SK-N-SH treated with all-trans-retinoic acid at 6 μM for 48 hours (cell line): Measurements from ENCODE around the gene FUZ.

Experiments used
- ATAC-seq: fragments of 200-7000 bp; cut with Tn5 transposase; 3 replicates; pipeline ENCODE4 v1.9.1; 2020; ENCODE audit warnings: mild to moderate bottlenecking, moderate library complexity
- BACH2 ChIP-seq: fragments of 250-450 bp; sonication (Bioruptor Pico); IDR thresholded peaks from 2 replicates; pipeline ENCODE4 v1.9.0; 2021; ENCODE audit warnings: mild to moderate bottlenecking, borderline replicate concordance
- CREB5 ChIP-seq: fragments of 250-450 bp; sonication (Bioruptor Pico); IDR thresholded peaks from 2 replicates; pipeline ENCODE4 v1.5.1; 2020; ENCODE audit warnings: low read depth, mild to moderate bottlenecking, moderate library complexity
- CSDC2 ChIP-seq: fragments of 250-450 bp; sonication (Bioruptor Pico); IDR thresholded peaks from 2 replicates; pipeline ENCODE4 v1.5.0; 2020; ENCODE audit warnings: mild to moderate bottlenecking, moderate library complexity
- ESRRG ChIP-seq: fragments of 250-450 bp; sonication (Bioruptor Pico); IDR thresholded peaks from 2 replicates; pipeline ENCODE4 v1.6.1; 2021; ENCODE audit warnings: mild to moderate bottlenecking
- GLIS3 ChIP-seq: fragments of 250-450 bp; sonication (Bioruptor Pico); IDR thresholded peaks from 2 replicates; pipeline ENCODE4 v1.5.0; 2020; ENCODE audit warnings: mild to moderate bottlenecking, moderate library complexity
- ISL1 ChIP-seq: fragments of 250-450 bp; sonication (Bioruptor Pico); IDR thresholded peaks from 2 replicates; pipeline ENCODE4 v2.1.2; 2022; ENCODE audit warnings: mild to moderate bottlenecking, moderate library complexity
- OSR1 ChIP-seq: fragments of 250-450 bp; sonication (Bioruptor Pico); IDR thresholded peaks from 2 replicates; pipeline ENCODE4 v1.8.0; 2022; ENCODE audit warnings: moderate library complexity, mild to moderate bottlenecking, inconsistent platforms
- PATZ1 ChIP-seq: fragments of 250-450 bp; sonication (Bioruptor Pico); IDR thresholded peaks from 2 replicates; pipeline ENCODE4 v1.8.0; 2020; ENCODE audit warnings: mild to moderate bottlenecking, moderate library complexity, borderline replicate concordance
- POU6F1 ChIP-seq: fragments of 250-450 bp; sonication (Bioruptor Pico); IDR thresholded peaks from 2 replicates; pipeline ENCODE4 v1.8.0; 2021; ENCODE audit warnings: low read depth, mild to moderate bottlenecking, moderate library complexity, borderline replicate concordance
- PPARA ChIP-seq: fragments of 250-450 bp; sonication (Bioruptor Pico); IDR thresholded peaks from 2 replicates; pipeline ENCODE4 v1.5.0; 2020; ENCODE audit warnings: mild to moderate bottlenecking, borderline replicate concordance
- RARB ChIP-seq: fragments of 250-450 bp; sonication (Bioruptor Pico); IDR thresholded peaks from 2 replicates; pipeline ENCODE4 v1.8.0; 2021; ENCODE audit warnings: mild to moderate bottlenecking, moderate library complexity
- SNAI2 ChIP-seq: fragments of 250-450 bp; sonication (Bioruptor Pico); IDR thresholded peaks from 2 replicates; pipeline ENCODE4 v1.5.0; 2020; ENCODE audit warnings: mild to moderate bottlenecking, moderate library complexity
- TCF4 ChIP-seq: fragments of 250-450 bp; sonication (Bioruptor Pico); IDR thresholded peaks from 2 replicates; pipeline ENCODE4 v1.8.0; 2021; ENCODE audit warnings: mild to moderate bottlenecking, moderate library complexity, borderline replicate concordance
- TOX ChIP-seq: fragments of 250-450 bp; sonication (Bioruptor Pico); IDR thresholded peaks from 2 replicates; pipeline ENCODE4 v1.8.0; 2021; ENCODE audit warnings: mild to moderate bottlenecking, moderate library complexity, borderline replicate concordance
- ZFP3 ChIP-seq: fragments of 250-450 bp; sonication (Bioruptor Pico); IDR thresholded peaks from 2 replicates; pipeline ENCODE4 v1.5.0; 2020; ENCODE audit warnings: mild to moderate bottlenecking, moderate library complexity
- ZFP30 ChIP-seq: fragments of 450-650 bp; formaldehyde crosslinking; IDR thresholded peaks from 2 replicates; pipeline ENCODE4 v1.5.0; 2022; ENCODE audit warnings: mild to moderate bottlenecking, moderate library complexity
- ZNF565 ChIP-seq: fragments of 450-650 bp; formaldehyde crosslinking; conservative IDR thresholded peaks from 2 replicates; pipeline ENCODE4 v1.5.0; 2020; ENCODE audit warnings: low read depth, mild to moderate bottlenecking, moderate library complexity
- ZNF70 ChIP-seq: fragments of 450-650 bp; formaldehyde crosslinking; IDR thresholded peaks from 2 replicates; pipeline ENCODE4 v1.5.0; 2020; ENCODE audit warnings: mild to moderate bottlenecking, moderate library complexity
- ZNF8 ChIP-seq: fragments of 450-650 bp; formaldehyde crosslinking; IDR thresholded peaks from 2 replicates; pipeline ENCODE4 v1.5.0; 2020; ENCODE audit warnings: mild to moderate bottlenecking, moderate library complexity
- TF ChIP-seq, protein P1 (sequence below): fragments of 250-450 bp; sonication (Bioruptor Pico); IDR thresholded peaks from 2 replicates; pipeline ENCODE4 v1.5.0; 2020; ENCODE audit warnings: mild to moderate bottlenecking, moderate library complexity
- TF ChIP-seq, protein P2 (sequence below): fragments of 250-450 bp; sonication (Bioruptor Pico); IDR thresholded peaks from 2 replicates; pipeline ENCODE4 v1.5.1; 2021; ENCODE audit warnings: mild to moderate bottlenecking, moderate library complexity

Gene FUZ

GRCh38 chr19:49829721-49830120, 16.6 kb upstream of the FUZ start (continued):
- TF ChIP-seq, protein P1, sequence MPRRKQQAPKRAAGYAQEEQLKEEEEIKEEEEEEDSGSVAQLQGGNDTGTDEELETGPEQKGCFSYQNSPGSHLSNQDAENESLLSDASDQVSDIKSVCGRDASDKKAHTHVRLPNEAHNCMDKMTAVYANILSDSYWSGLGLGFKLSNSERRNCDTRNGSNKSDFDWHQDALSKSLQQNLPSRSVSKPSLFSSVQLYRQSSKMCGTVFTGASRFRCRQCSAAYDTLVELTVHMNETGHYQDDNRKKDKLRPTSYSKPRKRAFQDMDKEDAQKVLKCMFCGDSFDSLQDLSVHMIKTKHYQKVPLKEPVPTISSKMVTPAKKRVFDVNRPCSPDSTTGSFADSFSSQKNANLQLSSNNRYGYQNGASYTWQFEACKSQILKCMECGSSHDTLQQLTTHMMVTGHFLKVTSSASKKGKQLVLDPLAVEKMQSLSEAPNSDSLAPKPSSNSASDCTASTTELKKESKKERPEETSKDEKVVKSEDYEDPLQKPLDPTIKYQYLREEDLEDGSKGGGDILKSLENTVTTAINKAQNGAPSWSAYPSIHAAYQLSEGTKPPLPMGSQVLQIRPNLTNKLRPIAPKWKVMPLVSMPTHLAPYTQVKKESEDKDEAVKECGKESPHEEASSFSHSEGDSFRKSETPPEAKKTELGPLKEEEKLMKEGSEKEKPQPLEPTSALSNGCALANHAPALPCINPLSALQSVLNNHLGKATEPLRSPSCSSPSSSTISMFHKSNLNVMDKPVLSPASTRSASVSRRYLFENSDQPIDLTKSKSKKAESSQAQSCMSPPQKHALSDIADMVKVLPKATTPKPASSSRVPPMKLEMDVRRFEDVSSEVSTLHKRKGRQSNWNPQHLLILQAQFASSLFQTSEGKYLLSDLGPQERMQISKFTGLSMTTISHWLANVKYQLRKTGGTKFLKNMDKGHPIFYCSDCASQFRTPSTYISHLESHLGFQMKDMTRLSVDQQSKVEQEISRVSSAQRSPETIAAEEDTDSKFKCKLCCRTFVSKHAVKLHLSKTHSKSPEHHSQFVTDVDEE: no peak
- no peak for TF ChIP-seq CSDC2
- TF ChIP-seq CREB5 (CRISPR knock-in tag): no peak
- no peak for TF ChIP-seq ZFP3
- TF ChIP-seq RARB (CRISPR knock-in tag): no peak

DNA sequence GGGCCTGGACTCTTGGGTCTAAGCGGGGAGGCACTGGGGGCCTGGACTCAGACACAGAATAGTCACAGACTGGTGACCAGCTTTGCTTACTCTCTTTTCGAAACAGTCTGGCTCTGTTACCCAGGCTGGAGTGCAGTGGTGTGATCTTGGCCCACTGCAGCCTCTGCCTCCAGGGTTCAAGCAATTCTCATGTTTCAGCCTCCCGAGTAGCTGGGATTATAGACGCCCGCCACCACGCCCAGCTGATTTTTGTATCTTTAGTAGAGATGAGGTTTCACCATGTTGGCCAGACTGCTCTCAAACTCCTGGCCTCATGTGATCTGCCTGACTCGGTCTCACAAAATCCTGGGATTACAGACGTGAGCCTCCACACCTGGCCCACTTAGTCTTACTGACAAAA, 16.1 kb upstream of the FUZ start:
- TF ChIP-seq GLIS3: no peak
- TF ChIP-seq, protein P2, sequence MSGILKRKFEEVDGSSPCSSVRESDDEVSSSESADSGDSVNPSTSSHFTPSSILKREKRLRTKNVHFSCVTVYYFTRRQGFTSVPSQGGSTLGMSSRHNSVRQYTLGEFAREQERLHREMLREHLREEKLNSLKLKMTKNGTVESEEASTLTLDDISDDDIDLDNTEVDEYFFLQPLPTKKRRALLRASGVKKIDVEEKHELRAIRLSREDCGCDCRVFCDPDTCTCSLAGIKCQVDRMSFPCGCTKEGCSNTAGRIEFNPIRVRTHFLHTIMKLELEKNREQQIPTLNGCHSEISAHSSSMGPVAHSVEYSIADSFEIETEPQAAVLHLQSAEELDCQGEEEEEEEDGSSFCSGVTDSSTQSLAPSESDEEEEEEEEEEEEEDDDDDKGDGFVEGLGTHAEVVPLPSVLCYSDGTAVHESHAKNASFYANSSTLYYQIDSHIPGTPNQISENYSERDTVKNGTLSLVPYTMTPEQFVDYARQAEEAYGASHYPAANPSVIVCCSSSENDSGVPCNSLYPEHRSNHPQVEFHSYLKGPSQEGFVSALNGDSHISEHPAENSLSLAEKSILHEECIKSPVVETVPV: no peak
- no peak for TF ChIP-seq ZNF8 (CRISPR knock-in tag)
- TF ChIP-seq ISL1 (CRISPR knock-in tag): no peak
- TF ChIP-seq PPARA (CRISPR knock-in tag): no peak
- TF ChIP-seq CREB5 (CRISPR knock-in tag): no peak
- no peak for TF ChIP-seq RARB (CRISPR knock-in tag)
- no peak for TF ChIP-seq POU6F1 (CRISPR knock-in tag)
- no peak for TF ChIP-seq ZNF565 (CRISPR knock-in tag)
- TF ChIP-seq PATZ1 (CRISPR knock-in tag): no peak
- TF ChIP-seq OSR1: no peak
- TF ChIP-seq CSDC2: no peak
- no peak for TF ChIP-seq ZFP3
- no peak for TF ChIP-seq ZNF70 (CRISPR knock-in tag)
- no peak for TF ChIP-seq ZFP30
- TF ChIP-seq ESRRG (CRISPR knock-in tag): no peak
- no peak for TF ChIP-seq TCF4 (CRISPR knock-in tag)
- no peak for TF ChIP-seq TOX (CRISPR knock-in tag)
- TF ChIP-seq BACH2 (CRISPR knock-in tag): no peak
- no peak for ATAC-seq

GRCh38 chr19:49827034-49827433, 13.9 kb upstream of the FUZ start:
- no peak for ATAC-seq
- TF ChIP-seq, protein P1: no peak
- TF ChIP-seq GLIS3 (no peak), ZFP3 (no peak), POU6F1 (CRISPR knock-in tag) (no peak), ZNF70 (CRISPR knock-in tag) (no peak), ISL1 (CRISPR knock-in tag) (no peak), ZFP30 (no peak), ESRRG (CRISPR knock-in tag) (no peak), ZNF8 (CRISPR knock-in tag) (no peak), RARB (CRISPR knock-in tag) (no peak), SNAI2 (no peak), CREB5 (CRISPR knock-in tag) (no peak)
